GM06990 (cell line): ENCODE results near the gene NME5.
A peak's percentile ranks its signal among the peaks of the same experiment; 100 is the strongest.

Experiments used
- DNase-seq: peaks from one replicate; pipeline ENCODE4 v3.0.0-alpha.2; 2011; ENCODE audit not compliant: insufficient read length; ENCODE audit errors: extremely low read depth
- H3K27me3 ChIP-seq: replicated peaks from 2 replicates; pipeline ENCODE4 v1.6.0; 2011; ENCODE audit warnings: low read length; ENCODE audit not compliant: control insufficient read depth, insufficient read depth
- H3K36me3 ChIP-seq: 2 replicates; pipeline ENCODE4 v1.5.1; 2011; ENCODE audit warnings: low read length; ENCODE audit not compliant: control insufficient read depth, insufficient read depth
- H3K4me3 ChIP-seq: replicated peaks from 2 replicates; pipeline ENCODE4 v1.5.1; 2011; ENCODE audit warnings: low read depth, mild to moderate bottlenecking, control low read depth, low read length
- CTCF ChIP-seq: IDR thresholded peaks from 2 replicates; pipeline ENCODE4 v1.5.1; 2011; ENCODE audit warnings: low read length, control low read depth, mild to moderate bottlenecking, inconsistent platforms; ENCODE audit not compliant: insufficient read depth, poor library complexity, severe bottlenecking

The NME5 gene

GRCh38 chr5:138068742-138069600, 70.3 kb downstream of the NME5 start:
- H3K36me3 ChIP-seq, result no peaks in the 10 kb centered on the region
- H3K4me3 ChIP-seq, result no peak overlapping the region
- no peaks in the 10 kb centered on the region for H3K27me3 ChIP-seq
- TF ChIP-seq CTCF, result peak; percentile 84
- peak; percentile 23 for DNase-seq

GRCh38 chr5:138067945-138068344, 71.3 kb downstream of the NME5 start:
- no peak for TF ChIP-seq CTCF
- Histone ChIP-seq H3K36me3 (no peaks in the 10 kb centered on the region), H3K27me3 (no peaks in the 10 kb centered on the region), H3K4me3 (no peak overlapping the region)
- no peak for DNase-seq
